ENCODE measurements around the gene RAB23. TPM values are rescaled to one million over a fixed set of nuclear protein-coding genes. Genes with fewer than 3 reads are reported as not detected.

RAB23 gene
- total and polyA plus RNA-seq, 12 donors: 3.1 to 16.5 (median 10.1) TPM

DNA sequence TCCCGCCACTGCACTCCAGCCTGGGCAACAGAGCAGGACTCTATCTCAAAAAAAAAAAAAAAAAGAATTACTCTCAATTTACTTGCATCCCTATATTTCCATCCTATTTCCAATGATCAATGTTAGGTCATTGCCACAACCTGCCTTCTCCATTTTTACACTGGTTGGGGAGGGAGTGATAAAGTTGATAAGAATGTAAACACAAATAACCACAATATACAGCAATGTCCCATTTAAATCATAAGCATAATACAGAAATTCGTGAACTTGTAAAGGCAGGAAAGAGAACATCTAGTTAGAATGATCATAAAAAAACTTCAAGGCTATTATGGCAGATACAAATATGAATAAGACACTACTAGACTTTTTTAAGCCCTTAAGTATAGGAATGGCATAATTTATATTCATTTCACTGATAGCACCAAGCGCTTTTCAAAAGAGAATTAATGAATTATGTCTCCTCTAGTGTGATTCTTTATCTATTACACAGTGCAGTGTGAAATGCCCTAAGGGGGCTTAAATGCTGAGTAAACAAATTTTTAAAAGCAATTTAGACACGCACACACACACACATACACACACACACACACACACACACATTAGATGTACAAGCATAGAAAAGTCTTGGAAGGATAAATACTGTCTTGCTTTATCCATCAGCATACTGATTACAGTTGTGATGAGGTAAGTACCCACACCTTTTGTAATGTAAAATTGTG, 33.5 kb upstream of the RAB23 start:
- intact Hi-C loops (cut with DNase I): loop anchor here in 2 of 10 donors (1.0 to 5.0 kb wide), 2 partner anchors 33 to 41 kb away; partner anchors contain the start of gene RAB23 (in 1 of the 2)
- H3K9me3 ChIP-seq: no peaks in the 10 kb centered on the region
- H3K36me3 ChIP-seq: no peaks in the 10 kb centered on the region
- no peak overlapping the region for H3K4me3 ChIP-seq
- DNase-seq: no peak
- TF ChIP-seq CTCF (IDR thresholded peaks at IDR 0.05): no peak
- H3K27ac ChIP-seq: no peak overlapping the region
- no peaks in the 10 kb centered on the region for H3K27me3 ChIP-seq
- ATAC-seq: no peak
- 90 to 92% methylated on average over 4 of the region's 4 CpGs for WGBS, 2 donors
- H3K4me1 ChIP-seq: peaks cover 0 to 18% (median 0%) of the 10 kb centered on the region in 9 donors

DNA sequence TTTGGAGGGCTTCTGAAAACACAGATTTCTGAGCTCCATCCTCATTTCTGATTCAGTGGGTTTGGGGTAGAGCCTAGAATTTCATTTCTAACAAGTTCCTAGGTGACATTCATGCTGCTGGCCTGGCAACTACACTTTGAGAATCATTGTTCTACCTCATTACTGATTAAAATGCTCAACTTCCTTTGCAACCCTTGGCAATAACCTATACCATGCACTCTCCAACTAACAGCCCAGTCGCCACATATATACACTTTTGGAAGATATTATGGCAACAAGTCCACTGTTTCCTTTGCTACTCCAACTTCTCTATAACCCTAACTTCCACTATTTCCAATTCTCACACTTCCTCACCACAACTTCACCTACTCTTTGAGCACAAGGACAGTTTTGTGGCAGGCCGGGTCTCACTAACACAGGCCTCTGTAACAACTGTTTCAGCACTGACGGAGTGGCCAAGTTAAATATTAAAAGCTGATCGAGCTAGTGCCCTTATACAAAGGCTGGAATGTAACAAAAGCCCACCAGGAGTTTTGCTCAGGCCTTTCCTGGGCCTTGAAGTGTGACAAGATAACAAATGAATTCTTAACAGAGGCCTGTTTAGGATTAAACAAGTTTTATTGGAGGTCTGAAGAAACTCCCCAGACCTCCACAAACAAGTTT, 32.1 kb upstream of the RAB23 start:
- peaks cover 0 to 18% (median 0%) of the 10 kb centered on the region in 9 donors for H3K4me1 ChIP-seq
- no peaks in the 10 kb centered on the region for H3K27me3 ChIP-seq
- DNase-seq (no peak), ATAC-seq (no peak)
- intact Hi-C loops (cut with DNase I): no loop called here
- no peaks in the 10 kb centered on the region for H3K9me3 ChIP-seq
- no peaks in the 10 kb centered on the region for H3K36me3 ChIP-seq
- H3K4me3 ChIP-seq: no peak overlapping the region
- TF ChIP-seq CTCF (IDR thresholded peaks at IDR 0.05): no peak
- 75 to 76% methylated on average over 4 of the region's 4 CpGs for WGBS, 2 donors
- H3K27ac ChIP-seq: no peak overlapping the region

- Histone ChIP-seq H3K36me3 (no peaks in the 10 kb centered on the region), H3K9me3 (no peaks in the 10 kb centered on the region), H3K4me1 (peaks cover 0 to 18% (median 0%) of the 10 kb centered on the region in 9 donors), H3K27ac (peak overlapping the region in 2 of 10 donors; percentile 0 to 40), H3K4me3 (no peak overlapping the region), H3K27me3 (no peaks in the 10 kb centered on the region)
- ATAC-seq: peak in 3 of 8 donors; percentile 45 to 65 (median 63)
- intact Hi-C loops (cut with DNase I): no loop called here
- 17 to 23% methylated on average over 1 of the region's 1 CpG for WGBS, 2 donors
- no peak for DNase-seq
- TF ChIP-seq CTCF (IDR thresholded peaks at IDR 0.05): no peak
Observed at GRCh38 chr6:57252975-57253374, 30.9 kb upstream of the RAB23 start.

- peaks cover 0 to 18% (median 0%) of the 10 kb centered on the region in 9 donors for H3K4me1 ChIP-seq
- TF ChIP-seq CTCF (IDR thresholded peaks at IDR 0.05): no peak
- intact Hi-C loops (cut with DNase I): no loop called here
- no peaks in the 10 kb centered on the region for H3K9me3 ChIP-seq
- H3K27ac ChIP-seq: no peak overlapping the region
- H3K27me3 ChIP-seq: no peaks in the 10 kb centered on the region
- H3K36me3 ChIP-seq: no peaks in the 10 kb centered on the region
- no peak overlapping the region for H3K4me3 ChIP-seq
- ATAC-seq: no peak
- no peak for DNase-seq
- 92 to 93% methylated on average over 9 of the region's 9 CpGs for WGBS, 2 donors
Observed at GRCh38 chr6:57252137-57252536, 30.0 kb upstream of the RAB23 start.

All from heart right ventricle (tissue), 16 donors.